HepG2 (cell line): ENCODE results near the gene NKPD1. TPM values are rescaled to one million over a fixed set of nuclear protein-coding genes. Genes with fewer than 3 reads are reported as not detected.

Experiments
- AKAP8 ChIP-seq: sonication (generic); formaldehyde crosslinking; IDR thresholded peaks from 2 replicates; pipeline ENCODE4 v1.5.1; 2020; ENCODE audit warnings: mild to moderate bottlenecking, missing genetic modification reagents
- CEBPG ChIP-seq: IDR thresholded peaks from 2 replicates; pipeline ENCODE4 v1.6.1; 2016
- CREB1 ChIP-seq, 2 experiments: fragments of 450-650 bp in 1 of 2; IDR thresholded peaks; 2 replicates each; pipeline ENCODE4 v1.6.1; 2016 to 2017; ENCODE audit warnings: control low read depth in 1 of 2, mild to moderate bottlenecking in 1 of 2, missing compliant biosample characterization in 1 of 2, missing genetic modification characterization in 1 of 2
- CSRNP1 ChIP-seq: sonication (generic); formaldehyde crosslinking; IDR thresholded peaks from 2 replicates; pipeline ENCODE4 v1.8.1; 2023; ENCODE audit warnings: mild to moderate bottlenecking, missing genetic modification reagents
- ELK4 ChIP-seq: sonication (generic); formaldehyde crosslinking; IDR thresholded peaks from 2 replicates; pipeline ENCODE4 v1.9.0; 2021; ENCODE audit warnings: missing genetic modification reagents, borderline replicate concordance
- HIC2 ChIP-seq: sonication (generic); formaldehyde crosslinking; IDR thresholded peaks from 2 replicates; pipeline ENCODE4 v1.9.0; 2022; ENCODE audit warnings: low read depth, missing genetic modification reagents
- RCOR2 ChIP-seq: IDR thresholded peaks from 2 replicates; pipeline ENCODE4 v1.6.1; 2016; ENCODE audit warnings: missing biosample characterization, missing genetic modification reagents
- REST ChIP-seq, 2 experiments: IDR thresholded peaks; 2 replicates each; pipeline ENCODE4 v1.6.1; 2011 to 2012; ENCODE audit warnings: low read length in 2 of 2, borderline replicate concordance in 1 of 2, low read depth in 1 of 2, mild to moderate bottlenecking in 1 of 2, moderate library complexity in 1 of 2
- RFXANK ChIP-seq: IDR thresholded peaks from 2 replicates; pipeline ENCODE4 v1.6.1; 2016
- SOX5 ChIP-seq: IDR thresholded peaks from 2 replicates; pipeline ENCODE4 v1.6.1; 2016; ENCODE audit warnings: borderline replicate concordance
- SRSF4 ChIP-seq: fragments of 200-400 bp; formaldehyde crosslinking; IDR thresholded peaks from one replicate; pipeline ENCODE4 v1.6.1; 2018; ENCODE audit warnings: mild to moderate bottlenecking, low read depth, low read length, moderate library complexity; ENCODE audit not compliant: poor library complexity, severe bottlenecking
- ZBTB25 ChIP-seq: IDR thresholded peaks from 2 replicates; pipeline ENCODE4 v1.6.1; 2018; ENCODE audit warnings: missing genetic modification reagents
- ZBTB8A ChIP-seq: sonication (generic); formaldehyde crosslinking; IDR thresholded peaks from 2 replicates; pipeline ENCODE4 v1.4.0; 2020; ENCODE audit warnings: mild to moderate bottlenecking, low read depth, missing genetic modification reagents, borderline replicate concordance
- ZFP36L2 ChIP-seq: sonication (generic); formaldehyde crosslinking; IDR thresholded peaks from 2 replicates; pipeline ENCODE4 v1.4.0; 2020; ENCODE audit warnings: missing genetic modification reagents
- ZFY ChIP-seq: sonication (generic); formaldehyde crosslinking; IDR thresholded peaks from 2 replicates; pipeline ENCODE4 v1.4.0; 2020; ENCODE audit warnings: missing genetic modification reagents
- ZNF124 ChIP-seq: sonication (generic); formaldehyde crosslinking; IDR thresholded peaks from 2 replicates; pipeline ENCODE4 v1.4.0; 2020; ENCODE audit warnings: missing genetic modification reagents
- ZNF382 ChIP-seq: sonication (generic); formaldehyde crosslinking; IDR thresholded peaks from 2 replicates; pipeline ENCODE4 v1.5.0; 2020; ENCODE audit warnings: missing genetic modification reagents, mild to moderate bottlenecking, borderline replicate concordance
- ZNF432 ChIP-seq: sonication (generic); formaldehyde crosslinking; IDR thresholded peaks from 2 replicates; pipeline ENCODE4 v1.5.0; 2020; ENCODE audit warnings: missing genetic modification reagents, mild to moderate bottlenecking, borderline replicate concordance
- ZNF563 ChIP-seq: sonication (generic); formaldehyde crosslinking; IDR thresholded peaks from 2 replicates; pipeline ENCODE4 v1.8.0; 2022; ENCODE audit warnings: mild to moderate bottlenecking, moderate library complexity, missing genetic modification reagents
- ZNF788 ChIP-seq: sonication (generic); formaldehyde crosslinking; IDR thresholded peaks from 2 replicates; pipeline ENCODE4 v1.5.0; 2020; ENCODE audit warnings: mild to moderate bottlenecking, missing genetic modification reagents, borderline replicate concordance
- polyA plus RNA-seq, 8 experiments: library from polyadenylated mRNA; depleted of rRNA in 3 of 8; stranded (reverse) in 7 of 8; unstranded in 1 of 8; fragments of >200 nt; fragmentation: Illumina TruSeq in 4 of 8; extraction: Trizol in 4 of 8; gene quantifications; 2 replicates each; pipeline versions ENCODE4 v1.2.1 to v1.2.3, GENCODE V29; 2011 to 2016; ENCODE audit warnings: low read depth in 4 of 8, missing spikeins in 1 of 8, mixed read lengths in 1 of 8; ENCODE audit not compliant: insufficient read depth in 1 of 8
- total RNA-seq, 5 experiments: library from RNA; depleted of rRNA; stranded (reverse); fragments of >200 nt; fragmentation: Illumina TruSeq; extraction: Trizol; gene quantifications; 2 replicates each; pipeline ENCODE4 v1.2.3, GENCODE V29; 2016; ENCODE audit warnings: low read depth in 1 of 5

Gene NKPD1
- total and polyA plus RNA-seq, 2 of the 13 experiments (the other 11 are each of a cell fraction or from before 2014, with no cell fraction given), result 0.03 TPM; not detected in 1

GRCh38 chr19:45164577-45165335 is 4.0 kb upstream of the NKPD1 start (continued):
- TF ChIP-seq ZBTB25 (CRISPR knock-in tag) (no peak), CSRNP1 (CRISPR knock-in tag) (peak; percentile 18; the same call in 1 of the 2 replicates), ELK4 (CRISPR knock-in tag) (no peak), CREB1 (IDR thresholded peaks at IDR 0.05) (no peak), CREB1 (CRISPR knock-in tag; IDR thresholded peaks at IDR 0.05) (no peak), AKAP8 (CRISPR knock-in tag) (peak; percentile 73; the same call in 1 of the 2 replicates), RCOR2 (CRISPR knock-in tag) (no peak), SOX5 (CRISPR knock-in tag) (no peak), ZBTB8A (CRISPR knock-in tag) (no peak), ZNF563 (CRISPR knock-in tag) (no peak), ZNF432 (no peak), CEBPG (CRISPR knock-in tag) (peak; percentile 8; the same call in 1 of the 2 replicates), ZFP36L2 (CRISPR knock-in tag) (no peak), ZNF124 (CRISPR knock-in tag) (0 out of 2 replicates have a peak, but pooled peaks have one; percentile 33), ZFY (CRISPR knock-in tag) (peak; percentile 21; the same call in 1 of the 2 replicates), ZNF788 (CRISPR knock-in tag) (no peak; the same call in 1 of the 2 replicates), ZNF382 (CRISPR knock-in tag) (no peak), REST (IDR thresholded peaks at IDR 0.05; ENCODE audit: borderline replicate concordance in 1 of 2, low read depth in 1 of 2, low read length in 2 of 2) (no peak), HIC2 (peak; percentile 71; the same call in 1 of the 2 replicates), SRSF4 (no peak), RFXANK (CRISPR knock-in tag) (no peak)
